GF-D8 (cell line): ENCODE data around the gene REST.

Experiments used
- DNase-seq: peaks from one replicate; lab custom pipeline; 2025; lab: John Stamatoyannopoulos, UW

REST gene

DNA sequence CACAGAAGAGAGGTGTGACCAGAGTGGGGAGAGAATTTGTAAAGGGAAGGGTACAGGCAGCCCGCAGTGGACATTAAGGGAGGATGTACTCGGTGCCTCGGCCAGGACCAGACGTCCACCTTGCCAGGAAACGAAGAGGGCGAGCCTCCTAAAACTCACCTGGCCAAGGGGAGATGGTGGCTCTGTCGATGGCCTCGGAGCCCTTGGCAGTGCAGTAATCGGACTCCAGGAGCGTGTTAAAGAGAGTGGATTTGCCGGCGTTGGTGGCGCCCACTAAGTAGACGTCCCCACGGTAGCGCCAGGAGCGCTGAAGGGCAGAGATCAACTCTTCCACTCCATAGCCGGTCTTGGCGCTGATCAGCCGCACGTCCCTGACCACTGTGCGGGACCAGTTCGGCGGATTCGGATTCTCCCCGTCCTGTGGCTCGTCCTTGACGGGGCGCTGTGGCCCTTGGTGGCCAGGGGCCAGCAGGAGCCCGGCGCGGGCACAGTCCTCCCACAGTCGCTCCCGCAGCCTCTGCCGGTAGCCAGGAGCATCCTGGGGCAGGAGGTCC is 68.7 kb downstream of the REST start:
- DNase-seq = no peak

- no peak for DNase-seq
Observed at GRCh38 chr4:56976837-56977320, 69.2 kb downstream of the REST start.

DNA sequence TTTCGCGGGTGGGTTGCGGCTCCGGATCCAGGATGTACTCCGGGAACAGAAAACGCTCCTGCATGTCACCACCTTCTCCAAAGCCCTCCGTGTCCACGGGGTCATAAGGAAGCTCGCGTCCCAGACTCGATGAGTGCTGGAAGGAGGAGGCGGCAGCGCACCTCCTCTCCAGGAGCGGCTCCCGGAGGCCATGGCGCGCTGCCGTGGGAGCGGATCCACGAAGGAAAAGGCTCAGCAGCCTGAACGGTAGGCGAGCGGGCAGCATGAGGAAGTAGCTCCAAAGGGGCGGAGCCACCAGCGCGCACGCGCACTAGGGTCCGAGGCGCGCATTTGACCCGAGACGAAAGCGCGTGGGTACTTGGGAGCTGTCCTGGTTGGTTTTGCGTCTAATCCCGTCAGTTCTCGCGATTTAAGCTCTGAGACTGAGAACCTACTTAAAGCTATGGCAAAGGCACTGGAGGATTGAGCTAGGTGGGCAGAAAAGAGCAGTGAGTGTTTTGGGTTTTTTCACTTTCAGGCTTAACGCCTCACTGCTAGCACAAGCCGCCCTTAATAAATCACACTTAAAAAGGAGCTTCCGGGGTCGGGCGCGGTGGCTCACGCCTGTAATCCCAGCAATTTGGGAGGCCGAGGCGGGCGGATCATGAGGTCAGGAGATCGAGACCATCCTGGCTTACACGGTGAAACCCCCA is 69.8 kb downstream of the REST start, which contains the start of gene NOA1:
NOA1 (minus strand) TSS at position 286 of the 692 bp plus-strand sequence; CDS start at position 265, 21 bp downstream.
- peak; percentile 94 for DNase-seq

DNA sequence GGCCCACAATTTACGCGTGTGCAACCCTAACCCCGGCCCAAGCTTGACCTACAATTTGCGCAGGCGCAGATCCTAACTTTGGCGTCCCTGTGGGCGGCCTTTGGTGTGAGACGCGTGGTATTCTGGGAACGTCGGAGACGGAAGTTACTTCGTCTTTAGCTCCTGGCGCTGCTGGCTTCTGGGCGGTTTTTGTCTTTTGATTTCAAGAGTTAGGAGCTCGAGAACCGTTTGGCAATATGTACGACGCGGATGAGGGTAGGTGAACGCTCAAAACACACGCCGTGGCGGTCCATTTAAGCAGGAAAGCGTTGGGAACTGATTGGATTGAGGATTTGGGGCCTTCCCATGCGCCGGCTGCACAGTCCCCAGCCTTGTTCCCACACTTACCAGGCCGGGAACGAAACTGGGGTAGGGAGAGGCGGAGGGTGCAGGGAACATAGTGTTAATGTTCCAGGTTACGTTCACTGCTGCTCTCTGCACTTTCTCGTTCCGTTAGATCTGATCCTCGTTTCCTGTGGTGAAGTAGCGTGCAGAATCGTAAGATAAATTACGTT is 71.1 kb downstream of the REST start, which contains the start of gene POLR2B:
POLR2B (plus strand) TSS at position 147 of the 554 bp plus-strand sequence; CDS start at position 237, 90 bp downstream.
- peak; percentile 91 for DNase-seq

DNA sequence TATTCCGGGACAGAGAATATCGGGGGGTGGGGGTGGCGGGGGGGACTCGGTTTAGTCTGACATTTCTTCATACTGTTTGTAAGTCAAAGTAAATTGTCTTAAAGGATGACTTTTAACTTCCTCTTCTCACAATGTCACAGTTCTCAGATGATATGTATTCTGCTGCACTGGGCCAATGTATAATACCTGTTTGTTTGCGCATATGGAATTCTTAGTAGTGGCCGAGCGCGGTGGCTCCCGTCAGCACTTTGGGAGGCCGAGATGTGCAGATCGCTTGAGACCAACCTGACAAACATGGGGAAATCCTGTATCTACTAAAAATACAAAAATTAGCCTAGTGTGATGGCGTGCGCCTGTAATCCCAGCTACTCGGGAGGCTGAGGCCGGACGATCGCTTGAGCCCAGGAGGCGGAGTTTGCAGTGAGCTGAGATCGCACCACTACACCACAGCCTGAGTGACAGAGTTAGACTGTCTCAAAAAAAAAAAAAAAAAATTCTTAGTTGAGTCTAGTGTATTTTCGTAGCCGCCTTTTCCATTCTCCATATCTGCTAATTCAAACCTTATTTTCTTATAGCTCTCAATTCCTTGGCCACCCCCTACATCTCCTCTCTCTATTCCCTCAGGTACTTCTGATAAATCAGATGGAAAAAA is 71.8 kb downstream of the REST start:
- DNase-seq = no peak

DNA sequence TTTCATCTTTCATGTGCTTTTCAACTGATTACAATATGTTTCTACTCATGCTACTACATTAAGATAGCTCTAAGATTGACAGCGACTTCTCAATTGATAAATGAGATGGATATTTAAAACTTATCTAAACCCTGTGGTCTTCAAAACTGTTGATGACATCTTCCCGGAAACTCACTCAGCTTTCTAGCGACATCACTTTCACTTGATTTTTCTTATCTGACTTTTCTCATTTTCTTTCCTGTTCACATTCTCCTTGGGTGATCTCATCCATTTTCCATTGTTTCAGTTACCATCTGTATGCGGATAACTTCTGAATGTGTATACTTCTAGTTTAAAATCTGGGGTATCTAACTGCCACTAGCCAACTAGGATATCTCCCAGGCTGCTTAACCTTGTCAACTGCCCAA is 74.1 kb downstream of the REST start:
- DNase-seq = no peak

DNA sequence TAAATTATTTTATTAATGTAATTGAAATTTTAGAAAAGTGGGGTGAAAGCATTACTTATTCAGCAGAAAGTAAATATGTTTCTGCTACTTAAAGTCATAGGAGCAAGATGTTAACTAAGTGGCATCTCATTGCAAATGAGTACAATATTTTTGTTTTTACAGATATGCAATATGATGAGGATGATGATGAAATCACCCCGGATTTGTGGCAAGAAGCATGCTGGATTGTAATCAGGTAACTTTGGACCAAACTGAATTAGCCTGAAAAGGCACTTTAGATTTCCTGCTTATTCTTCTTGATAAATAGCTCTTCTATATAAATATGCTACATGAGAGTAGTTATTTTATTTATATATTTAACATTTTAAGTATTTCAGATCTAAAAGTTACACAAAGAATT is 78.5 kb downstream of the REST start:
- no peak for DNase-seq

DNA sequence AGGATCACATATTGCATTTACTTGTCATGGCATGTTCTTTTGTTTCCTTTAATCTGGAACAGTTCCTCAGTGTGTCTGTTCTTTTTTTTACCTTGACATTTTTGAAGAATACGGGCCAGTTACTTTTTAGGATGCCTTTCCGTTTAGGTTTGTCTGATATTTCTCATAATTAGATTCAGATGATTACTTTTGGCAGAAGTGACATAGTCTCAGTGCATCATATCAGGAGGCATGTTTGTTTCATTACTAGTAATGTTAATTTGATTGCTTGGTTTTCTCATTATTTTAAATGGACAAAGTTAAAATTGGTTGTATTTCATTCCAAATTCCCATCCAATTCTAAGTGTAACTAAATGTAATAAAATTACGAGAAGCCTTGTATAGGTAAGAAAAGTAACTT is 79.3 kb downstream of the REST start:
- no peak for DNase-seq

GRCh38 chr4:56990109-56990905 is 82.6 kb downstream of the REST start:
- DNase-seq = no peak

- DNase-seq = no peak
Observed at GRCh38 chr4:56995525-56995924, 87.8 kb downstream of the REST start.

GRCh38 chr4:56999751-57000150 is 92.1 kb downstream of the REST start:
- DNase-seq = no peak

GRCh38 chr4:57013543-57014120 is 105.9 kb downstream of the REST start:
- no peak for DNase-seq
